GM18951 (cell line): ENCODE data around the gene EDEM1.
A peak's percentile ranks its signal among the peaks of the same experiment; 100 is the strongest.

Experiments used
- POLR2A ChIP-seq: IDR thresholded peaks from 4 replicates; pipeline ENCODE4 v1.6.1; 2011; ENCODE audit warnings: mild to moderate bottlenecking; ENCODE audit not compliant: insufficient read length, insufficient read depth; ENCODE audit errors: extremely low read depth
- in situ Hi-C: fragments of 300-500 bp; cut with MboI; formaldehyde crosslinking; loops from one replicate; pipeline ENCODE4 v1.12.0; 2022; ENCODE audit warnings: low sequenced_read_pairs, mixed read lengths, inconsistent platforms; ENCODE audit not compliant: unreplicated experiment

Gene EDEM1

DNA sequence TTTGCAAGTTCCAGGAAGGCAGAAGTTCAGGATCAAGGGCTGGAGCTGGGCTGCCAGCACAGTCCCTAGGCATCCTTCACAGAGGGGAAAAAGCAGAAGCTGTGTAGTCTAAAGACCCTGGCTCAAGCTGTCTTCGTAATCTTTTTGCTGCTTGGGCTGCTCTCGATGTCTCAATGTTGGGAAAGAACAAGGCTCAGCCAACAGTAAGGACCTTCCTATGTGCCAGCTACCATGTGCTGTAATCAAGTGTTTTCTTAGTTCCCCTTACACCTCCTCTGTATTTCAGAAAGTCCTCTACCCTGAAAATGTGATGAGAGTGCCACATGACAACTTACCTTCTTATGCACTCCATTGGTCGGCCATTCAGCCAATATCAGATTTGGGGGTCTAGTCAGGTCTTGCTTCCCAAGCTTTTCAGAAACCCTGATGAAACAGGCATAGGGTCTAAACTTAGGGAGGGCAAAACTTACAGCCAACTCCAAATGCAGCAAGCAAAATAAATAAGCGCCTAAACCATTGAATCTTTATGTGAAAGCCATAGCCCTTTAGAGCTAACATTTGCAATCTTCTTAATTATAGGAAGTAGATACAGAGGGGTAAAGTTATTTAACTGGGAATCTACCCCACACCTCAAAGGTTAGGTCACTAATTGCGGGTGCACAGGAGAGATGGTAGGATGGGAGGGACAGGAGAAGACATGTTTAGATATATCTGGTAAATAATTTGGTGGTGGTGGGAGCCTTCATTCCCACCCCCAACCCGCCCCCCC, 1.2 kb upstream of the EDEM1 start:
- in situ Hi-C loops, result no loop called here
- TF ChIP-seq POLR2A, result peak; percentile 13

DNA sequence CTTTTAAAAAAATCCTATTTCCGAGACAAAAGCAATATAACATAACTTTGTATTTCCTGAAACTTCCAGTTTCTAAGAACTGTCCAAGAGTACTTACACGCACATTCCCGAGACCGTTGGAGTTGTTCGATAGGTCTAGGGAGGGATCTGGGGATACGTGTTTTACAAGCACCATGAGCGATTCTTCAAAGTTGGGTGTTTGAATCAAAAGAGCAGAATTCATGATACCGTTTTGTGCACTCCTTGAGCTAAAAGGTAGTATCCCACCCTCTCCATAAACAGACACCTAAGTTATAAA, 700 bp upstream of the EDEM1 start:
- in situ Hi-C loops, result no loop called here
- TF ChIP-seq POLR2A, result no peak

DNA sequence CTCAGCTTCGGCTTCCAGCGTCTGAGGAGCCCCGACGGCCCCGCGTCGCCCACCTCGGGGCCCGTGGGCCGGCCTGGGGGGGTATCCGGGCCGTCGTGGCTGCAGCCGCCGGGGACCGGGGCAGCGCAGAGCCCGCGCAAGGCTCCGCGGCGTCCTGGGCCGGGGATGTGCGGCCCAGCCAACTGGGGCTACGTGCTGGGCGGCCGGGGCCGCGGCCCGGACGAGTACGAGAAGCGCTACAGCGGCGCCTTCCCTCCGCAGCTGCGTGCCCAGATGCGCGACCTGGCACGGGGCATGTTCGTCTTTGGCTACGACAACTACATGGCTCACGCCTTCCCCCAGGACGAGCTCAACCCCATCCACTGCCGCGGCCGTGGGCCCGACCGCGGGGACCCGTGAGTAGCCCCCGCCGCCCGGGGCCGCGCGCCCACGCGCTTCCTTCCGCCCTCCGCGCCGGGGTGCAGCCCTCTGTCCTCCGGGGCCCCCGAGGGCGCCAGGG, 462 bp downstream of the EDEM1 start:
- no peak for TF ChIP-seq POLR2A
- in situ Hi-C loops, result no loop called here

DNA sequence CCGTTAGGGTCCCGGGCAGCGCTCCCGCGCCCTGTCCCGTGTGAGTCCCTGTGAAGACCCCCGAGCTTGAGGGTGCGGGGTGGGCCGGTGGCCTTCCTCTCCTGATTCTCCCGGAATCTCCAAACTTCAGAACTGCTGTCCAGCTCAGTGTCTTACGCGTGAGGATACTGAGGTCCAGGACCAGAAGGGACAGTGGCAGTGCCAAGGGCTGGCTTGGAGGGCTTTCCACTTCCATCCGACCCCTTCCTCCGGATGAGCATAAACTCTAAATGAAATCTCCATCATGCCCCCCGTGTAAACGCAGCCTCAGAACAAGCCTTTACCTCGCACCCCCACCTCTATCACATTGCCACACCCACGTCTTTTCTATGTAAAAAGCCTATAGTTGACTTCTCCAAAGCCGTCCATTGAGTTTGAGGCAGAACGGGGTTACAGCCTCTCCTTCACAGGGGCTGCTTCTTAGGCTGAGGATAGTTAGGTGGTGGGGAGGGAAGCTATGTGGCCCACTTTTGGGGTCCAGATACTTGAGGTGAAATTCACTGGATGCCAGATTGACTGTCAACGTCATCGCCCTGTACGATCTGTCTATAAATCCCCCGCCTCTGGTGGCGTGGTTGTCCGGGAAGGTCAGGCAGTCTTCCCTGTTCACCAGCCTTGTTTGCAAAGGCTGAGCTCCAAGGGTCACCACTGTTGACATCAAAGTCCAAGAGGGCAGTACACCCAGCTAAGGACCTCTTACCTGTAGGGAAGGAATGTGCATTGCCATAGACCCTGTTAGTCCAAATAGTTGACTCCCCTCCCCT, 1.1 kb downstream of the EDEM1 start:
- TF ChIP-seq POLR2A, result peak; percentile 55
- in situ Hi-C loops, result no loop called here

DNA sequence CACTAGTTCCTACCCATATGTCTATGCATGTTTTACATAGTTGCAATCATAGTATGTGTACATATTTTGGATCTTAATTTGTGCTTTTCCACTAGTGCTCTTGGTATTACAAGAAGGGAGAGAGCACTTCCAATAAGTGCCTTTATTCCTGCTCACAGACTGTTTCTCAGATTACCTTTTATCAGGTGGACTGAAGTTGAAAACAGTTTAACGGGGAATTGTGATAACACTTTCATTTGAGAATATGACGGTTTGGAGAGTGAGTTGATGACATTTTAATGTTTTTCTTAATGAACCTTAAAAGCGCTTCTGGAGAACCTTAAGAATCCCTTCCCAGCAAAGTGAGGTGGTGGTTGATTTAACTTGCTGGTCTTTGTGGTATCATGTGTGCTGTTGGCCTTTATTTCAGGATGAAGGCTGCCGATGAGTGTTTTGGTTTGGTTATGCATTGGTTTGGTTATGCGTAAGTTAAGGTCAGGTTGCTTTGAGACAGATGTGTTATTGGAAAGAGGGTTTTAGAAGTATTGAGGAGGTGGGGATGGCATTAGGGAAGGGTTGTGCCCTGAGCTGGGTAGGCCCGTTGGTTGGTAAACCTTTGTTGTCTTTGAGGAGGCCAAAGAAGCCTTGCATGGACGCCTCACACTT, 2.8 kb downstream of the EDEM1 start:
- in situ Hi-C loops, result no loop called here

DNA sequence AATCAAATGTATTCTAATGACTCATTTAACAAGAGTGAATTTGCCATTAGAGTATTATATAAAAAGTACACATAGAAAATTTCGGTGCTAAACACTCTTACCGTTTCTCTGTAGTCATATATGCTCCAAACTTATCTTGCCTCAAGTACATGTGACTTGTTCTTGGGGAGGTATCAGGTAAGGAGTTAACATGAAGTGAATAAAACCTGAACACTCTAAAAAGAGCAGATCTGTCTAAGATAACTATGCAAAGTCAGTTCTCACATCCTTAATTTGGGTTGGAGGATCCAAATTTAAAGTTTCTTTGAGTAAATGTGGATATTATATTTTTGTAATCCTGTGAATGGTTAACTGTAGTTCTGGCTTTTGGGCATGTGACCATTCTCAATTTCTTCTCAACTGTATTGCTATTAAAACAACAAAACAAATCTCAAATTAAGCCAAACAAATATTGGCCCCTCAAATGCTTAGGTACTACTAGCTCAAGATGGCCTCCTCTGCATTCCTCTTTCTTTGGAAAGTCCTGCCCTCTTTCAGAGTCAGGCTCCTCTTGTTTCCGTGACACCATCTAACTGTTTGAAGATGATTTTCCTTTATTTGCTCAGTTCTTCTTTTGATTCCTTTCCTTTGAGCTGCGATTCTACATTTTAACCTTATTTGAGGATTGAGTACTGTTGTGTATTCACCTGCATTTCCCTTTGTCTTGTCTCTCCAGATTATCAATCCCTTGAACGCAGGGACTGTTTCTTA, 4.2 kb downstream of the EDEM1 start:
- in situ Hi-C loops, result no loop called here
- TF ChIP-seq POLR2A, result peak; percentile 51

More for the DNA sequence above, 2.8 kb downstream of the EDEM1 start:
- TF ChIP-seq POLR2A, result no peak

DNA sequence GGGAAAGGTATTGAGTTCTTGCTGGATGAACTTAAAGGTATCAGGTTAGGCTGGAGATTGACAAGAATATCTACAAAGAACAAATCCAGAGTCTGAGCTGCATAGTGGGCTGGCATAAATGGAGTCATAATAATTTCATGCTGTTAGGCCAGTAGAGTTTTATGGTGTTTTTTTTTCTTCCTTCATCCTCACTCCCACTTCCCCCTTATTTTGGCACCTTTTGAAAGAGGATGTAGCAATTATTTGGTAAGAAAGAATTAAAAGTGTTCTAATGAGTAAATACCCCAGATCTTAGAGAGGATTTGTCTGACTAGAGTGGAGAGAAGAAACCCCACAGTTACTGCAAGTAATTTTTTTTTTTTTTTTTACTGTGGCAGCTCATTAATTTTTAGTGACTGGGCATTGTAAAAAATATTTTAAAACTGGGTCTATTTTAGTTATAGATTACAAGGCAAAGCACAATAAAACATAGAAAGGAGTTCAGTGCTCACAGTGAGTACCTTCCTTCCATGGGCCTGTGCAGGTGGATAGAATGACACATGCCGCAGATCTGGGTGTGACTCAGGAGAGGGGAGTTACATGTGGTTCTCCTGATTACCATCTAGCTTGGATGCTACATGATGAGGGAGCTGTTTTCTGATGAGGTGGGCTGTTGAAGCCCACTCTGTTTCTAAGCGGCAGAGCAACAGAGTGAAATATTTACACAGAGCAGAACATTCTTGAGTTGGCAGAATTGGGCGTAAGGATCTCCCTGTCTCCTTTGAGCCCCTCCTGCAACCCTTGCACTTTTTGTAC, 5.3 kb downstream of the EDEM1 start:
- in situ Hi-C loops, result no loop called here
- TF ChIP-seq POLR2A, result no peak

DNA sequence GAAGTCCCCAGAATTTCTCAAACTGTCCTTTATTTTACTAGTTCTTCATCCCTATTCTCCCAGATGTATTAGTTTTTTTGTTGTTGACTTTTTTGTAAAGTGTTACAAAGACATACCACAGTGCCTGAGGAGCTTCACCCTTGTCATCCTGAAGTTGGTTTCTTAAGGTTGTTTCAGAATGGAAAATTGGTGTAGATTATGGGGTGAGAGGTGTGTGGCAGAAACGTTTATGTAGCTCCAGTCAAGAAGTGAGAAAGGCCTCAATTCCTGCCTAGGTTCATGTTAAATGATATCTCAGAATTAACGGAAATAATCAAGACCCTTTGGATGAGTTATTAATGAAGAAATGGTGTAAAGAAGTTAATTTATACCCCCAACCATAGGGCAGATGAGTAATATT, 6.8 kb downstream of the EDEM1 start:
- TF ChIP-seq POLR2A, result no peak
- in situ Hi-C loops, result no loop called here

DNA sequence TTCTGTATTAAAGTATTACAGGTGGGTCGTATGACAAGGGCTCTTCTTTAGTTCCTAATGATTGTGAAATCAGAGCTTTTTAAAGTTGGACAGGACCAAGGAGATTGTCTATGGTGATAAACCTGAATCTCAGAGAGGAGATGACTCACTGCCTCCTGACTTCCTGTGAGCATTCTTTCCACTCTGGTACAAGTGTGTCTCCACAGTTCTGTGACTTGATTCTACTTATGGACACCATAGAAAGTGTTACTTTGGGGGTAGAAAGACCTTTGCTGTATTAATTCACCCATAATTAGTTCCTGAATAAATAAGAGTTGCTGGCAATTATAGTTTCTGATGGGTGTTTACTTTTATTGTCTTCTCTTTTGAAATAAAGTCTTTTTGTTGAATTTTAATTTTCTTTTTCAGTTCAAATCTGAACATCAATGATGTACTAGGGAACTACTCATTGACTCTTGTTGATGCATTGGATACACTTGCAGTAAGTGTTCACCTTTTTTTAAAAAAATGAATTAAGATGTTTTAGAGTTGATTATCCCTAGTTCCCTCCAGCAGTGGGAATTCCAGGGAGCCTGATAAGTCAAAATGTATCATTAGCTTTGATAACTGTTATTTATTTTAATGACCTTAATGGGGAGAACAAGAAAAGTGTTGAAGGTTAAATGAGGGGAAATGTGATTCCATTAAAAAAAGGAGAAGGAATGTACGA, 7.4 kb downstream of the EDEM1 start:
- in situ Hi-C loops, result no loop called here
- peak; percentile 26 for TF ChIP-seq POLR2A

DNA sequence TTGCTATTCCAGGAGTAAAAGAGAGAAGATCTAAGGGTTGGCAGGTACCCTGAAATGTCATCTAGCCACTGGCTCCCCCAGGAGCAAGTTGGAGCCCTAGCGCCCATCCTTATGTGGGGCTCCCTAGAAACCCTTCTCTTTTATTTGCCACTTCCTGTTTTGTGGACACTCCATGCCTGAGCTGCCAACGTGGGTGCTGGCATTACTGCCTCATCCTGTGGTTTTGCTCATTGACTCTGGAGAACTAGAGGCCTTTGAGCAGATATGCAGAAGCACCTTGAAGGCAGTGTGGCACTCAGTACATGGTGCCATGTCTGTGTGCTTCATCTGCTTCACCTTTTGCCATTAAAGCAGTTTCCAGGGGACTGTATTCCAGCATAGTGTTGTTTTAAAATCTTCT, 8.1 kb downstream of the EDEM1 start:
- TF ChIP-seq POLR2A, result no peak
- in situ Hi-C loops, result no loop called here

DNA sequence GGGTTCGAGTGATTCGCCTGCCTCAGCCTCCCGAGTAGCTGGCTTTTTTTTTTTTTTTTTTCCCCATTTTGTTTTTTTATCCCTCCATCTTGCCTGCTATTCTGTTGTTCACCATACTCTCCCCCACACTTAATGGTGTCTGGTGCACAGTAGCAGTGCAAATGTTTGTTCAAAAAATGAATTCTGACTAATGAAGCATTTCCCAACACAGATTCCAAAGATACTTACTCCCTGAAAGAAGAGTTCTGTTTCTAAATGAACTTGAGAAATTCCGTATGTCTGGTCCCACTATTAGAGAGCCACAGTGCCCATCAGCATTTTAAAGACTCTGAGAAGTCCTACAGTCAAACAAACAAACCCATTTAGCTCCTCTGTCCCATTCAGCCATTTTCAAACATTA, 9.5 kb downstream of the EDEM1 start:
- in situ Hi-C loops, result no loop called here
- no peak for TF ChIP-seq POLR2A
